ENCODE data around the gene RIC3.

DNA sequence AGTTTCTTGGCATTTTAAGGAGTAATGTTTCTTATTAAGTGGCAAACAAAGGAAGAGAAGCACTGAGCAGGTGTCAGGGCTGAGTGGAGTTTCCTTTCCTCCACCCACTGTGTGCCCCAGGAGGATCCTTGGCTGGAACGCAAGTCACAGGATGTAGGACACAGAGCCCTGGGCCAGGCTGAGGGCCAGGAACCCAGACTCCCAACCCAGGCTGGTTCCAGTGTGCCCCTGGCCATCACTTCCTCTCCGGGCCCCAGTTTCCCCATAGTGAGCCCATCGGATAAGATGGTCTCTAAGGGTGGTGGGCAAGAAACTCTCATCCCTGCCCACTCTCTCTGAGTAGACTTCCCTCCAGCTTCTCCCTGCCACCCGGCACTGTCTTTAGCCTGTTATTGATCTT is 49.6 kb upstream of the RIC3 start:
- TF ChIP-seq, protein P1, sequence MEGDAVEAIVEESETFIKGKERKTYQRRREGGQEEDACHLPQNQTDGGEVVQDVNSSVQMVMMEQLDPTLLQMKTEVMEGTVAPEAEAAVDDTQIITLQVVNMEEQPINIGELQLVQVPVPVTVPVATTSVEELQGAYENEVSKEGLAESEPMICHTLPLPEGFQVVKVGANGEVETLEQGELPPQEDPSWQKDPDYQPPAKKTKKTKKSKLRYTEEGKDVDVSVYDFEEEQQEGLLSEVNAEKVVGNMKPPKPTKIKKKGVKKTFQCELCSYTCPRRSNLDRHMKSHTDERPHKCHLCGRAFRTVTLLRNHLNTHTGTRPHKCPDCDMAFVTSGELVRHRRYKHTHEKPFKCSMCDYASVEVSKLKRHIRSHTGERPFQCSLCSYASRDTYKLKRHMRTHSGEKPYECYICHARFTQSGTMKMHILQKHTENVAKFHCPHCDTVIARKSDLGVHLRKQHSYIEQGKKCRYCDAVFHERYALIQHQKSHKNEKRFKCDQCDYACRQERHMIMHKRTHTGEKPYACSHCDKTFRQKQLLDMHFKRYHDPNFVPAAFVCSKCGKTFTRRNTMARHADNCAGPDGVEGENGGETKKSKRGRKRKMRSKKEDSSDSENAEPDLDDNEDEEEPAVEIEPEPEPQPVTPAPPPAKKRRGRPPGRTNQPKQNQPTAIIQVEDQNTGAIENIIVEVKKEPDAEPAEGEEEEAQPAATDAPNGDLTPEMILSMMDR (IDR thresholded peaks at IDR 0.05) = no peak
- TF ChIP-seq POLR2A (IDR thresholded peaks at IDR 0.05) (no peak), EP300 (IDR thresholded peaks at IDR 0.05) (no peak)

All from tibial nerve (tissue), 4 donors.